Smooth muscle cell (in vitro differentiated cells): ENCODE results near the gene BLOC1S5. TPM values are rescaled to one million over a fixed set of nuclear protein-coding genes. Genes with fewer than 3 reads are reported as not detected.

Source experiments
- DNase-seq: peaks from one replicate; lab custom pipeline; 2025; ENCODE audit not compliant: unreplicated experiment; lab: John Stamatoyannopoulos, UW
- H2AFZ ChIP-seq: fragments of 200-600 bp; sonication (generic); 2 replicates; pipeline ENCODE4 v1.6.0; 2016; ENCODE audit warnings: antibody characterized with exemption, low read depth, mild to moderate bottlenecking
- H3F3A ChIP-seq: fragments of 200-600 bp; sonication (generic); 2 replicates; pipeline ENCODE4 v1.6.0; 2017; ENCODE audit warnings: antibody characterized with exemption, low read depth
- H3K27ac ChIP-seq: fragments of 200-600 bp; sonication (generic); 2 replicates; pipeline ENCODE4 v1.5.1; 2016; ENCODE audit warnings: low read depth, mild to moderate bottlenecking
- H3K27me3 ChIP-seq: fragments of 200-600 bp; sonication (generic); 2 replicates; pipeline ENCODE4 v1.6.1; 2016; ENCODE audit warnings: low read depth, mild to moderate bottlenecking
- H3K36me3 ChIP-seq: fragments of 200-600 bp; sonication (generic); 2 replicates; pipeline ENCODE4 v1.5.1; 2016; ENCODE audit warnings: low read depth
- H3K4me1 ChIP-seq: fragments of 200-600 bp; sonication (generic); 2 replicates; pipeline ENCODE4 v1.5.1; 2016; ENCODE audit warnings: low read depth
- H3K4me2 ChIP-seq: fragments of 200-600 bp; sonication (generic); 2 replicates; pipeline ENCODE4 v1.6.0; 2016; ENCODE audit warnings: mild to moderate bottlenecking
- H3K4me3 ChIP-seq: fragments of 200-600 bp; sonication (generic); 2 replicates; pipeline ENCODE4 v1.5.1; 2016; ENCODE audit warnings: mild to moderate bottlenecking
- H3K79me2 ChIP-seq: fragments of 200-600 bp; sonication (generic); 2 replicates; pipeline ENCODE4 v1.6.0; 2016; ENCODE audit warnings: low read depth, mild to moderate bottlenecking
- H3K9ac ChIP-seq: fragments of 200-600 bp; sonication (generic); 2 replicates; pipeline ENCODE4 v1.6.0; 2016; ENCODE audit warnings: low read depth
- H3K9me3 ChIP-seq: fragments of 200-600 bp; sonication (generic); replicated peaks from 2 replicates; pipeline ENCODE4 v1.5.1; 2016; ENCODE audit warnings: low read depth
- H4K20me1 ChIP-seq: fragments of 200-600 bp; sonication (generic); 2 replicates; pipeline ENCODE4 v1.6.0; 2016; ENCODE audit warnings: low read depth
- CTCF ChIP-seq: fragments of 200-600 bp; sonication (generic); IDR thresholded peaks from 2 replicates; pipeline ENCODE4 v1.5.1; 2017; ENCODE audit warnings: borderline replicate concordance, mild to moderate bottlenecking, antibody characterized with exemption; ENCODE audit not compliant: insufficient read depth, poor library complexity, severe bottlenecking
- WGBS: methylation state at CpG from one replicate; pipeline ENCODE4 v1.1.7; 2016; ENCODE audit warnings: low lambda C conversion rate; 5-methylcytosine and 5-hydroxymethylcytosine counted together
- polyA plus RNA-seq: library from polyadenylated mRNA; unstranded; fragments of >200 nt; fragmentation: Nextera tagmentation; extraction: Ambion mirVana; gene quantifications from 2 replicates; pipeline ENCODE4 v1.2.1, GENCODE V29; 2016
- total RNA-seq: library from RNA; depleted of rRNA; stranded (reverse); fragments of >200 nt; gene quantifications from 2 replicates; pipeline ENCODE4 v1.2.3, GENCODE V29; 2014

The BLOC1S5 gene
- total and polyA plus RNA-seq, 2 experiments from 2014 or later = 10.7 to 13.7 TPM

GRCh38 chr6:8069631-8070284, 5.6 kb upstream of the BLOC1S5 start:
- TF ChIP-seq CTCF = no peak
- Histone ChIP-seq H3K4me2 (no peak overlapping the region), H3K9ac (no peak overlapping the region), H3K36me3 (no peaks in the 10 kb centered on the region), H4K20me1 (no peaks in the 10 kb centered on the region), H3F3A (no peaks in the 10 kb centered on the region), H3K4me3 (no peak overlapping the region), H3K4me1 (no peaks in the 10 kb centered on the region), H2AFZ (no peak overlapping the region), H3K9me3 (no peaks in the 10 kb centered on the region), H3K79me2 (no peaks in the 10 kb centered on the region), H3K27ac (no peak overlapping the region), H3K27me3 (no peaks in the 10 kb centered on the region)
- no peak for DNase-seq
- WGBS = 85% methylated on average over 3 of the region's 3 CpGs

GRCh38 chr6:8069151-8069550, 5.0 kb upstream of the BLOC1S5 start:
- Histone ChIP-seq H3K27me3 (no peaks in the 10 kb centered on the region), H3K36me3 (no peaks in the 10 kb centered on the region), H2AFZ (no peak overlapping the region), H3K9ac (no peak overlapping the region), H3F3A (no peaks in the 10 kb centered on the region), H3K4me2 (no peak overlapping the region), H3K4me3 (no peak overlapping the region), H4K20me1 (no peaks in the 10 kb centered on the region), H3K27ac (no peak overlapping the region), H3K4me1 (no peaks in the 10 kb centered on the region), H3K9me3 (no peaks in the 10 kb centered on the region), H3K79me2 (no peaks in the 10 kb centered on the region)
- DNase-seq = no peak
- no peak for TF ChIP-seq CTCF
- 73% methylated on average over 4 of the region's 4 CpGs for WGBS

GRCh38 chr6:8066108-8066507, 1.9 kb upstream of the BLOC1S5 start:
- no peak for TF ChIP-seq CTCF
- WGBS = 83% methylated on average over 4 of the region's 4 CpGs

GRCh38 chr6:8065519-8065911, 1.3 kb upstream of the BLOC1S5 start:
- Histone ChIP-seq H3K4me3 (no peak overlapping the region), H2AFZ (no peak overlapping the region), H3K4me2 (no peak overlapping the region), H3K27ac (no peak overlapping the region), H3K79me2 (peaks cover 8% of the 10 kb centered on the region), H3K9ac (no peak overlapping the region), H3F3A (no peaks in the 10 kb centered on the region), H3K4me1 (peaks cover 7% of the 10 kb centered on the region), H3K36me3 (peaks cover 7% of the 10 kb centered on the region), H3K27me3 (no peaks in the 10 kb centered on the region), H3K9me3 (no peaks in the 10 kb centered on the region), H4K20me1 (no peaks in the 10 kb centered on the region)
- no peak for DNase-seq
- WGBS = 91% methylated on average over 4 of the region's 4 CpGs
- no peak for TF ChIP-seq CTCF

More at GRCh38 chr6:8066108-8066507, 1.9 kb upstream of the BLOC1S5 start:
- Histone ChIP-seq H3K9ac (no peak overlapping the region), H3K27me3 (no peaks in the 10 kb centered on the region), H4K20me1 (no peaks in the 10 kb centered on the region), H3K4me3 (no peak overlapping the region), H3F3A (no peaks in the 10 kb centered on the region), H3K4me2 (no peak overlapping the region), H3K4me1 (peaks cover 7% of the 10 kb centered on the region), H3K79me2 (peaks cover 8% of the 10 kb centered on the region), H3K9me3 (no peaks in the 10 kb centered on the region), H2AFZ (no peak overlapping the region), H3K36me3 (peaks cover 7% of the 10 kb centered on the region), H3K27ac (no peak overlapping the region)
- DNase-seq = no peak
